ENCODE measurements around the gene ISM1. TPM values are rescaled to one million over a fixed set of nuclear protein-coding genes. Genes with fewer than 3 reads are reported as not detected.

The ISM1 gene
- total and polyA plus RNA-seq, 12 donors: 0.54 to 1.7 (median 1.0) TPM

DNA sequence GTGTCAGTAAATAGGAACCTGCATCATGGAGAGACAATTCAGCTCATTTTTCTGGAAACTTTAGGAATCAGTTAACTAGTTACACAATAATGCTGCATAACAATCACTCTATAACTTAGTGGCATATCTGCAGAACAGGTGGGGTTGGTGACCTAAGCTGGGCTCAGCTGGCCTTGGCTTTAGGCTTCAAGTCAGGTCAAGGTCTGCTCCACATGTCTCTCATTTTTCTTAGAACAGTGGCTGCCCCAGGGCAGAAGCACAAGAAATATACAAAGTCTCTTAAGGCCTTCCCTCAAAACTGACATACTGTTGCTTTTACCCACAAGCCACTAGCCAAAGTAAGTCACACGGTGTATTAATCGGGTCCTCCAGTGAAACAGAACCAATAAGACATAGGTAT lies 14.1 kb upstream of the ISM1 start:
- H3K36me3 ChIP-seq: no peaks in the 10 kb centered on the region
- H3K9me3 ChIP-seq: no peaks in the 10 kb centered on the region
- no peak for ATAC-seq
- DNase-seq: no peak
- no peaks in the 10 kb centered on the region for H3K4me1 ChIP-seq
- TF ChIP-seq, protein P1, sequence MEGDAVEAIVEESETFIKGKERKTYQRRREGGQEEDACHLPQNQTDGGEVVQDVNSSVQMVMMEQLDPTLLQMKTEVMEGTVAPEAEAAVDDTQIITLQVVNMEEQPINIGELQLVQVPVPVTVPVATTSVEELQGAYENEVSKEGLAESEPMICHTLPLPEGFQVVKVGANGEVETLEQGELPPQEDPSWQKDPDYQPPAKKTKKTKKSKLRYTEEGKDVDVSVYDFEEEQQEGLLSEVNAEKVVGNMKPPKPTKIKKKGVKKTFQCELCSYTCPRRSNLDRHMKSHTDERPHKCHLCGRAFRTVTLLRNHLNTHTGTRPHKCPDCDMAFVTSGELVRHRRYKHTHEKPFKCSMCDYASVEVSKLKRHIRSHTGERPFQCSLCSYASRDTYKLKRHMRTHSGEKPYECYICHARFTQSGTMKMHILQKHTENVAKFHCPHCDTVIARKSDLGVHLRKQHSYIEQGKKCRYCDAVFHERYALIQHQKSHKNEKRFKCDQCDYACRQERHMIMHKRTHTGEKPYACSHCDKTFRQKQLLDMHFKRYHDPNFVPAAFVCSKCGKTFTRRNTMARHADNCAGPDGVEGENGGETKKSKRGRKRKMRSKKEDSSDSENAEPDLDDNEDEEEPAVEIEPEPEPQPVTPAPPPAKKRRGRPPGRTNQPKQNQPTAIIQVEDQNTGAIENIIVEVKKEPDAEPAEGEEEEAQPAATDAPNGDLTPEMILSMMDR (IDR thresholded peaks at IDR 0.05): no peak
- intact Hi-C loops (cut with DNase I): no loop called here
- 95 to 96% methylated on average over 2 of the region's 2 CpGs for WGBS, 2 donors
- H3K27me3 ChIP-seq: no peaks in the 10 kb centered on the region
- no peak overlapping the region for H3K4me3 ChIP-seq
- H3K27ac ChIP-seq: no peak overlapping the region

DNA sequence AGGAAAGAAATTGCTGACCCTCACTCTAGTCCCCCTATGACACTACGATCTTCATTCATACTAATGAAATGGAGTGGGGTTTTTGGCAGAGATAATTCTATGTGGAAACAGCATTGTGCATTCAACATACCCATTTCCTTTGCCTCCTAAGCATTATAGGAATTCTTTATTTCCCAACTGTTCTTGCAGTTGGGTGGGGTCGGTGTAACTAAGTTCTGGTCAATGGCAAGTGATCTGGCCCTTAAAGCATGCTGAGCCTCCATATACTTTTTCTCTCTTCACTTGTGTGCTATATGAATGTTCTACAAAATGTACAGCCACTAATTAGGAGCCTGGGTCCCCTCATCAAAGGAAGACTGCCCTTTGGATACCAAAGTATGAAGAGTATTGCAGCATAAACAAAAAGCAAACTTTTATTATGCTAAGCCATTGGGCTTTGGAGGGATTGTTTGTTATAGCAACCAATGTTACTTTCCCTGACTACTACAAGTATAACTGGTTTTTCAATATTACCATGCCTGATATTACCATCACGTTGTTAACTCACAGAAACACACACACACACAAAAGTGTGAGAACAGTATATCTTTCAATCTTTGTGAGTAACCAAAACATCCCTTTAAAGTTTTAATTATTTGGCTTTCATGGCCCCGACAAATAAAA lies 9.0 kb upstream of the ISM1 start:
- ATAC-seq (no peak), DNase-seq (no peak)
- Histone ChIP-seq H3K36me3 (no peaks in the 10 kb centered on the region), H3K4me1 (no peaks in the 10 kb centered on the region), H3K27me3 (peaks cover 0 to 26% (median 12%) of the 10 kb centered on the region in 7 donors), H3K27ac (no peak overlapping the region), H3K9me3 (no peaks in the 10 kb centered on the region), H3K4me3 (no peak overlapping the region)
- intact Hi-C loops (cut with DNase I): no loop called here
- WGBS, 2 donors: 50 to 72% methylated on average over 4 of the region's 4 CpGs
- TF ChIP-seq, protein P1 (IDR thresholded peaks at IDR 0.05): no peak

DNA sequence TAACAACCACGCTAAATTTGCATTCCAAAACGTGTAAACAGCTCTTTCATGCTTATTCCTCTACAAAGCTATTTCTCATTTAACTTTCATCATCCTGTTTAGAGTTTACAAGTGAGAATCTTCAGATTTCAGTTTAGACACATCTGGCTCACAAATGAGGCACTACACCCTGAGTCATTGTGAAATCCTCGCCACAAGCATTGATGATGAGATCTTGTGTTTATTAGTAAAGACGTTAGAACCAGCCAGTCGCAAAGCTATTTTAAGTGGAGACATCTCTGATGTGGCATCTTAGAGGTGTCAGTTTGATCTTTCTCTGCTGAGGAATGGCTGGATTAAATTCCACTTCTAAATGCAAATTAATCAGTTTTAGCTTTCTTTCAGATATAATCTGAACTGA lies 8.3 kb upstream of the ISM1 start:
- no peak for ATAC-seq
- Histone ChIP-seq H3K9me3 (no peaks in the 10 kb centered on the region), H3K27me3 (peaks cover 0 to 32% (median 12%) of the 10 kb centered on the region in 7 donors), H3K27ac (no peak overlapping the region), H3K36me3 (no peaks in the 10 kb centered on the region), H3K4me1 (no peaks in the 10 kb centered on the region), H3K4me3 (no peak overlapping the region)
- TF ChIP-seq, protein P1 (IDR thresholded peaks at IDR 0.05): no peak
- 59 to 70% methylated on average over 5 of the region's 5 CpGs for WGBS, 2 donors
- DNase-seq: no peak
- intact Hi-C loops (cut with DNase I): no loop called here

DNA sequence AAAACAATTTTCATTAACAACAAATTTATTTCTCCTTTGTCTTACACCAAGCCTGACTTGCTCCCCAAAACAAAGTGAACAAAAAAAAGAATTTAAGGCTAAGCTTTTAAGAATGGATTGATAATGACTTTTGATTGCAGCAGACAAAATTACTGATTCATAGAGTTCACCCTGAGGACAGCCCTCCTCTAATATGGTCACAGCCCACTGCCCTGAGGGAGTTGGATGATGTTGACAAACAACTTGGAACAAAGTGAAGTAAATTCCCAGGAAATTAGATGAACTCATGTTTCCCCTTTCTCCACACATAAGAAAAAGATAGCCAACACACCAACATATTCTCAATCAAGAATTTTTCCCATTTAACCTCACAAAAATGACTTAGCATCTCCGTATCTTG lies 7.7 kb upstream of the ISM1 start:
- H3K4me1 ChIP-seq: no peaks in the 10 kb centered on the region
- DNase-seq (no peak), ATAC-seq (no peak)
- intact Hi-C loops (cut with DNase I): no loop called here
- TF ChIP-seq, protein P1 (IDR thresholded peaks at IDR 0.05): no peak
- H3K9me3 ChIP-seq: no peaks in the 10 kb centered on the region
- H3K36me3 ChIP-seq: no peaks in the 10 kb centered on the region
- H3K4me3 ChIP-seq: no peak overlapping the region
- WGBS, 2 donors: 82 to 85% methylated on average over 1 of the region's 1 CpG
- H3K27me3 ChIP-seq: peaks cover 0 to 38% (median 16%) of the 10 kb centered on the region in 7 donors
- H3K27ac ChIP-seq: no peak overlapping the region
